ENCODE results near the gene BBS2.

Gene BBS2

GRCh38 chr16:56560447-56560846 lies 40.6 kb upstream of the BBS2 start:
- Histone ChIP-seq H3K4me3 (ENCODE audit: low read length in 2 of 2) (no peak overlapping the region), H2AFZ (ENCODE audit: low read length) (no peak overlapping the region), H3K23ac (ENCODE audit: low read depth, low read length, poor library complexity) (no peak overlapping the region), H2BK5ac (ENCODE audit: low read length) (no peak overlapping the region), H3K79me1 (ENCODE audit: low read depth, low read length) (no peaks in the 10 kb centered on the region), H3K4me2 (ENCODE audit: insufficient read depth, low read length, poor library complexity, severe bottlenecking) (no peak overlapping the region), H2AK5ac (ENCODE audit: low read depth, low read length) (no peak overlapping the region), H2BK120ac (ENCODE audit: low read depth, low read length) (no peak overlapping the region), H2BK15ac (ENCODE audit: low read length) (no peak overlapping the region), H3K27ac (replicated peaks; ENCODE audit: low read length) (no peak overlapping the region), H3K14ac (ENCODE audit: low read length) (no peak overlapping the region), H4K91ac (ENCODE audit: low read depth, low read length, poor library complexity) (no peak overlapping the region), H3K9ac (ENCODE audit: low read depth, low read length, poor library complexity) (no peak overlapping the region), H3K4me1 (ENCODE audit: control insufficient read depth in 2 of 2, insufficient read depth in 1 of 2, low read depth in 1 of 2, low read length in 2 of 2) (peaks cover 0 to 5% of the 10 kb centered on the region in 2 donors), H3K27me3 (ENCODE audit: control insufficient read depth in 3 of 3, insufficient read depth in 3 of 3, low read depth in 1 of 3, low read length in 3 of 3) (peaks cover 0 to 51% (median 0%) of the 10 kb centered on the region in 3 experiments), H4K8ac (ENCODE audit: low read depth, low read length) (no peak overlapping the region), H2BK12ac (ENCODE audit: low read length) (no peak overlapping the region), H3K36me3 (replicated peaks in 1 of 2; ENCODE audit: control insufficient read depth in 2 of 2, insufficient read depth in 2 of 2, low read length in 2 of 2) (no peaks in the 10 kb centered on the region), H3K9me3 (replicated peaks in 1 of 2; ENCODE audit: control insufficient read depth in 2 of 2, insufficient read depth in 1 of 2, low read depth in 1 of 2, low read length in 2 of 2) (no peaks in the 10 kb centered on the region), H3K4ac (ENCODE audit: low read length) (no peak overlapping the region), H3K18ac (ENCODE audit: low read length) (no peak overlapping the region)
- DNase-seq (ENCODE audit: low spot score): no peak
- WGBS, 2 donors (ENCODE audit: extremely low coverage in 2 of 2, insufficient read length in 2 of 2, insufficient replicate concordance in 1 of 2): no CpG with 5 or more reads among the region's 1 CpG

- H2AK5ac ChIP-seq (ENCODE audit: low read depth, low read length): no peak overlapping the region
- H2AFZ ChIP-seq (ENCODE audit: low read length): no peak overlapping the region
- H2BK12ac ChIP-seq (ENCODE audit: low read length): no peak overlapping the region
- no peak overlapping the region for H3K9ac ChIP-seq (ENCODE audit: low read depth, low read length, poor library complexity)
- WGBS, 2 donors (ENCODE audit: extremely low coverage in 2 of 2, insufficient read length in 2 of 2, insufficient replicate concordance in 1 of 2): no CpG with 5 or more reads among the region's 4 CpGs
- H3K36me3 ChIP-seq (replicated peaks in 1 of 2; ENCODE audit: control insufficient read depth in 2 of 2, insufficient read depth in 2 of 2, low read length in 2 of 2): no peaks in the 10 kb centered on the region
- no peak overlapping the region for H4K8ac ChIP-seq (ENCODE audit: low read depth, low read length)
- no peak overlapping the region for H3K23ac ChIP-seq (ENCODE audit: low read depth, low read length, poor library complexity)
- peaks cover 0 to 44% (median 0%) of the 10 kb centered on the region in 3 experiments for H3K27me3 ChIP-seq (ENCODE audit: control insufficient read depth in 3 of 3, insufficient read depth in 3 of 3, low read depth in 1 of 3, low read length in 3 of 3)
- no peak overlapping the region for H3K4me2 ChIP-seq (ENCODE audit: insufficient read depth, low read length, poor library complexity, severe bottlenecking)
- peaks cover 0 to 5% of the 10 kb centered on the region in 2 donors for H3K4me1 ChIP-seq (ENCODE audit: control insufficient read depth in 2 of 2, insufficient read depth in 1 of 2, low read depth in 1 of 2, low read length in 2 of 2)
- H3K79me1 ChIP-seq (ENCODE audit: low read depth, low read length): no peaks in the 10 kb centered on the region
- H3K4ac ChIP-seq (ENCODE audit: low read length): no peak overlapping the region
- DNase-seq (ENCODE audit: low spot score): no peak
- no peaks in the 10 kb centered on the region for H3K9me3 ChIP-seq (replicated peaks in 1 of 2; ENCODE audit: control insufficient read depth in 2 of 2, insufficient read depth in 1 of 2, low read depth in 1 of 2, low read length in 2 of 2)
- H3K27ac ChIP-seq (replicated peaks; ENCODE audit: low read length): no peak overlapping the region
- no peak overlapping the region for H4K91ac ChIP-seq (ENCODE audit: low read depth, low read length, poor library complexity)
- no peak overlapping the region for H2BK120ac ChIP-seq (ENCODE audit: low read depth, low read length)
- no peak overlapping the region for H3K18ac ChIP-seq (ENCODE audit: low read length)
- H3K4me3 ChIP-seq (ENCODE audit: low read length in 2 of 2): no peak overlapping the region
- no peak overlapping the region for H3K14ac ChIP-seq (ENCODE audit: low read length)
- H2BK15ac ChIP-seq (ENCODE audit: low read length): no peak overlapping the region
- no peak overlapping the region for H2BK5ac ChIP-seq (ENCODE audit: low read length)
Observed at GRCh38 chr16:56559109-56559508, 39.3 kb upstream of the BBS2 start.

DNA sequence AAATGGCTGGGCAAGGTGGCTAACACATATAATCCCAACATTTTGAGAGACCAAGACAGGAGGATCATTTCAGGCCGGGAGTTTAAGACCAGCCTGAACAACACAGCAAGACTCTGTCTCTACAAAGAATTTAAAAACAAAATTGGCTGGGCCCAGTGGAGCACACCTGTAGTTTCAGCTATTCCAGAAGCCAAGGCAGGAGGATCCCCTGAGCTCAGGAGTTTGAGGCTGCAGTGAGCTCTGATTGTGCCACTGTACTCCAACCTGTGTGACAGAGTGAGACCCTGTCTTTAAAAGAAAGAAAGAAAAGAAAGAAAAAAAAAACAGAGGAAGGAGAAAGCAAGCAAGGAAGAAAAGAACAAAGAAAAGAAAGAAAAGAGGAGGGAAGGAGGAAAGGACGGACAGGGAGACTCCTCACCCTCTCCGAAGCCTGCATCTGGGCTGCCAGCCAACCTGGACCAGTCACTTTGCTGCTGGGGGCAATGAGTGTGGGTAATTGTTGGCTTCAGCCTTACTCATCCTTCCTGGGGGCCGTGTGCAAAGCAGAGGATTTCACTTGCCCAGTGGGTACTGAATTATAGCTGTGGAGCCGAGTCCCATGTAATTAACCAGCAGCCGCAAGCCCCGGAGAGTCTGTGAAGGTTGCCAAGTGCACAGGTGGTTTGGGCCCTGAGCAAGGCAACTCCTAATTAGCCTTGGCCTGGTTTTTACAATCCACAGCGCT lies 38.4 kb upstream of the BBS2 start:
- peaks cover 0 to 5% of the 10 kb centered on the region in 2 donors for H3K4me1 ChIP-seq (ENCODE audit: control insufficient read depth in 2 of 2, insufficient read depth in 1 of 2, low read depth in 1 of 2, low read length in 2 of 2)

GRCh38 chr16:56554441-56554840 lies 34.6 kb upstream of the BBS2 start:
- no peak for DNase-seq (ENCODE audit: low spot score)
- H3K23ac ChIP-seq (ENCODE audit: low read depth, low read length, poor library complexity): no peak overlapping the region
- H3K79me1 ChIP-seq (ENCODE audit: low read depth, low read length): no peaks in the 10 kb centered on the region
- H2BK120ac ChIP-seq (ENCODE audit: low read depth, low read length): no peak overlapping the region
- no peaks in the 10 kb centered on the region for H3K9me3 ChIP-seq (replicated peaks in 1 of 2; ENCODE audit: control insufficient read depth in 2 of 2, insufficient read depth in 1 of 2, low read depth in 1 of 2, low read length in 2 of 2)
- H3K18ac ChIP-seq (ENCODE audit: low read length): no peak overlapping the region
- no peak overlapping the region for H2AK5ac ChIP-seq (ENCODE audit: low read depth, low read length)
- H3K14ac ChIP-seq (ENCODE audit: low read length): no peak overlapping the region
- H4K8ac ChIP-seq (ENCODE audit: low read depth, low read length): no peak overlapping the region
- peaks cover 0 to 6% of the 10 kb centered on the region in 2 donors for H3K4me1 ChIP-seq (ENCODE audit: control insufficient read depth in 2 of 2, insufficient read depth in 1 of 2, low read depth in 1 of 2, low read length in 2 of 2)
- peaks cover 0 to 24% (median 0%) of the 10 kb centered on the region in 3 experiments for H3K27me3 ChIP-seq (ENCODE audit: control insufficient read depth in 3 of 3, insufficient read depth in 3 of 3, low read depth in 1 of 3, low read length in 3 of 3)
- no peak overlapping the region for H2BK12ac ChIP-seq (ENCODE audit: low read length)
- no peak overlapping the region for H2AFZ ChIP-seq (ENCODE audit: low read length)
- no peak overlapping the region for H3K9ac ChIP-seq (ENCODE audit: low read depth, low read length, poor library complexity)
- H2BK5ac ChIP-seq (ENCODE audit: low read length): no peak overlapping the region
- H3K4me2 ChIP-seq (ENCODE audit: insufficient read depth, low read length, poor library complexity, severe bottlenecking): no peak overlapping the region
- H4K91ac ChIP-seq (ENCODE audit: low read depth, low read length, poor library complexity): no peak overlapping the region
- no peak overlapping the region for H2BK15ac ChIP-seq (ENCODE audit: low read length)
- no peaks in the 10 kb centered on the region for H3K36me3 ChIP-seq (replicated peaks in 1 of 2; ENCODE audit: control insufficient read depth in 2 of 2, insufficient read depth in 2 of 2, low read length in 2 of 2)
- no peak overlapping the region for H3K4ac ChIP-seq (ENCODE audit: low read length)
- H3K27ac ChIP-seq (replicated peaks; ENCODE audit: low read length): no peak overlapping the region
- no CpG with 5 or more reads among the region's 10 CpGs for WGBS, 2 donors (ENCODE audit: extremely low coverage in 2 of 2, insufficient read length in 2 of 2, insufficient replicate concordance in 1 of 2)
- H3K4me3 ChIP-seq (ENCODE audit: low read length in 2 of 2): no peak overlapping the region

More for the DNA sequence above, 38.4 kb upstream of the BBS2 start:
- Histone ChIP-seq H3K27me3 (ENCODE audit: control insufficient read depth in 3 of 3, insufficient read depth in 3 of 3, low read depth in 1 of 3, low read length in 3 of 3) (peaks cover 0 to 37% (median 0%) of the 10 kb centered on the region in 3 experiments), H3K9me3 (replicated peaks in 1 of 2; ENCODE audit: control insufficient read depth in 2 of 2, insufficient read depth in 1 of 2, low read depth in 1 of 2, low read length in 2 of 2) (no peaks in the 10 kb centered on the region), H3K4me3 (ENCODE audit: low read length in 2 of 2) (no peak overlapping the region), H3K18ac (ENCODE audit: low read length) (no peak overlapping the region), H3K36me3 (replicated peaks in 1 of 2; ENCODE audit: control insufficient read depth in 2 of 2, insufficient read depth in 2 of 2, low read length in 2 of 2) (no peaks in the 10 kb centered on the region), H3K23ac (ENCODE audit: low read depth, low read length, poor library complexity) (no peak overlapping the region), H3K9ac (ENCODE audit: low read depth, low read length, poor library complexity) (no peak overlapping the region), H3K79me1 (ENCODE audit: low read depth, low read length) (no peaks in the 10 kb centered on the region), H3K4me2 (ENCODE audit: insufficient read depth, low read length, poor library complexity, severe bottlenecking) (no peak overlapping the region), H2BK15ac (ENCODE audit: low read length) (no peak overlapping the region), H3K4ac (ENCODE audit: low read length) (no peak overlapping the region), H3K14ac (ENCODE audit: low read length) (no peak overlapping the region), H2BK5ac (ENCODE audit: low read length) (no peak overlapping the region), H2BK12ac (ENCODE audit: low read length) (no peak overlapping the region), H2AFZ (ENCODE audit: low read length) (no peak overlapping the region), H4K8ac (ENCODE audit: low read depth, low read length) (no peak overlapping the region), H3K27ac (replicated peaks; ENCODE audit: low read length) (no peak overlapping the region), H4K91ac (ENCODE audit: low read depth, low read length, poor library complexity) (no peak overlapping the region), H2AK5ac (ENCODE audit: low read depth, low read length) (no peak overlapping the region), H2BK120ac (ENCODE audit: low read depth, low read length) (no peak overlapping the region)
- WGBS, 2 donors (ENCODE audit: extremely low coverage in 2 of 2, insufficient read length in 2 of 2, insufficient replicate concordance in 1 of 2): no CpG with 5 or more reads among the region's 8 CpGs
- DNase-seq (ENCODE audit: low spot score): no peak

Data from neuronal stem cell (in vitro differentiated cells).